Measurements from ENCODE around the gene RIMBP2.

RIMBP2 gene

DNA sequence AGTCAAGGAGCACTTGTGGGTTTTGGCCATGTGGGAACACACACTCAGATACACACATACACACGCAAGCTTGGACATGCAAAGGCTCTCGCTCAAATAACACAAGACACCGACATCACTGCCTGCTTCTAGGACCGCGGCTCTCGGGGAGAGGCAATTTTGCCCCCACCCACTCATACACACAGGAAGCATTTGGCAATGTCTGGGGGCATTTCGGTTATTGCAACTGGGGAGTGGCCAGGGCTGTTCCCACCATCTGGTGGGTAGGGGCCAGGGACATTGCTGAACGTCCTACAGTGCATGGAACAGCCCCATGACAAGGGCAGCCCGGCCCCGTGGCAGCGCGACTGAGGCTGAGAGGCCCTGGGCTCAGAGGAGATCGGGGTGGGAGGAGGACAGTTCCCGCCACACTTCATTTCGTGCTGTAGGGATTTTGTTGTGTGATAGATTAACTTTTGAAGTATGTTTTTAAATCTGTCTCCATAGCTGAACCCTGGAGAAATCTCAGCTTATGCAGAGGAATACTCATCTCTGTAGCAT, 35.6 kb downstream of the RIMBP2 start:
- no peak for DNase-seq (ENCODE audit: low read depth)

DNA sequence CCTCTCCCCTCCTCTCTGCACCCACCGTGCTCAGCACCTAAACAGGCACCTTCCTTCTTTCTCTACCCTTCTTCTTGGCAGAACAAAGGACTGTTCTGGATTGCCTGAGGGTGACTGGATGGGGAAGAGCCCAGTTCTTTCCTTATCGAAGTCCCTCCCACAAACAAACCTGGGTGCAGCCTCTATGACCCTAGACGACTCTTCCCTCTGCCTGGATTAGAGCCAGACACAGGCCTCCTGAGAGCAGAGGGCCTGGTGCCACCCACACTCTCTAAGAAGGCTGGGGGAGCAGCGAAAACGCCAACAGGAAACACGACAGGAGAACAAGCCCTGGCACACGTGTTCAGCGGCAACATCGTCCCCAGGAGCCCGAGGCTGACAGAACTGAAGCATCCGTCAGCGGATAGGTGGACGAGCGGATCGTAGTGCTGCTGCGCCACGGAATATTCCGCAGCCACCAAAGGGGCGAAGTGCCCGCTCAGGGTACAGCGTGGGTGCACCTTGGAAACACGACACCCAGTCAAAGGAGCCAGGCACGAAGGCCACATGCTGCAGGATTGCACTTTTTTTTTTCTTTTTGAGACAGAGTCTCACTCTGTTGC, 38.0 kb downstream of the RIMBP2 start:
- no peak for DNase-seq (ENCODE audit: low read depth)

DNA sequence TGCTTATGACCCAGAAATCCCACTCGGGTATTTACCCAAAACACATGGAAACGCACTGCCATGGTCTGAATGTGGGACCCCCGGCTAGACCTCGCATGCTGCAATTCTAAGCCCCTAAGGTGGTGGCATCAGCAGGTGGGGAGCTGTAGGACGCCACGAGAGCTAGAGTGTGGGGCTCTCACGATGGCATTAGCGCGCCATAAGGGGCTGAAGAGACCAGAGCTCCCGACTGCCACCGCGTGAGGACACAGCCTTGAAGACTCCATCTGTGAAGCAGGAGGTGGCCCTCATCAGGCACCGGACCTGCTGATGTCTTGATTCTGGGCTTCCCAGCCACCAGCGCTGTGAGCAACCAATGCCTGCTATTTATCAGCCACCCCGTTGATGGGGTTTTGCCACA, 40.3 kb downstream of the RIMBP2 start:
- DNase-seq (ENCODE audit: low read depth) = no peak

DNA sequence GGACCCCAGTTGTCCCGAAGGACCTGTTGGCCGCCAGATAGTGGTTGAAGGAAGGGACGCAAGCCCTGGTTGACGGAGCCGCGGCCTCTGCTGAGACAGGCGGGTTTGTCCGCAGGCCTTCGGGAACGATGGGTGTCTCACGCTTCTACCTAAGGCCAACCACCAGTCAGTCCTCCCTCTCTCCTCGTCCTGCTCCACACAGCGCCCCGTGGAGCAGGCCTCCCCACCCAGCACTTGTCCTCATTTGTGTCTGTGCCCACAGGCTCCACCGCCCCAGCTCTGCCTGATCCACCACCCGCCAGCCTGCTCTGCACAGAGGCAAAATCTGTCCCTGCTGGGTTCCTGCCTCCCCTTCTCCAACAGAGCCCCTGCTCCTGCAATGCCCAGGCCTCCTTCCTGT, 41.0 kb downstream of the RIMBP2 start:
- DNase-seq (ENCODE audit: low read depth) = no peak

DNA sequence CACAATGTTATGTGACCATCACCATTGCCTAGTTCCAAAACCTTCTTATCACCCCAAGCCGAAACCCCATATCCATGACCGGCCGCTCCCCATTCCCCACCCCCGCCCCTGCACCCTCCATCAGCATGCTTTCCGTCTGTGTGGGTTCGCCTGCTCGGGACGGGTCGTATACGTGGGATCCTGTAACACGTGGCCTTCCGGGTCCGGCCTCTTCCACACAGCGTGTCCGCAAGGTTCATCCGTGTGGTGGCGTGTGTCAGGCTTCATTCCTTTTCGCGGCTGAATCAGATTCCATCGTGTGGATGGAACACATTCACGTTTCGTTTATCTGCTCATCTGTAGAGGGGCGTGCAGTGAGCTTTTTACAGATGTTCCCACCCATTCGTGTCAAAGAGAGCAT, 41.4 kb downstream of the RIMBP2 start:
- no peak for DNase-seq (ENCODE audit: low read depth)

DNA sequence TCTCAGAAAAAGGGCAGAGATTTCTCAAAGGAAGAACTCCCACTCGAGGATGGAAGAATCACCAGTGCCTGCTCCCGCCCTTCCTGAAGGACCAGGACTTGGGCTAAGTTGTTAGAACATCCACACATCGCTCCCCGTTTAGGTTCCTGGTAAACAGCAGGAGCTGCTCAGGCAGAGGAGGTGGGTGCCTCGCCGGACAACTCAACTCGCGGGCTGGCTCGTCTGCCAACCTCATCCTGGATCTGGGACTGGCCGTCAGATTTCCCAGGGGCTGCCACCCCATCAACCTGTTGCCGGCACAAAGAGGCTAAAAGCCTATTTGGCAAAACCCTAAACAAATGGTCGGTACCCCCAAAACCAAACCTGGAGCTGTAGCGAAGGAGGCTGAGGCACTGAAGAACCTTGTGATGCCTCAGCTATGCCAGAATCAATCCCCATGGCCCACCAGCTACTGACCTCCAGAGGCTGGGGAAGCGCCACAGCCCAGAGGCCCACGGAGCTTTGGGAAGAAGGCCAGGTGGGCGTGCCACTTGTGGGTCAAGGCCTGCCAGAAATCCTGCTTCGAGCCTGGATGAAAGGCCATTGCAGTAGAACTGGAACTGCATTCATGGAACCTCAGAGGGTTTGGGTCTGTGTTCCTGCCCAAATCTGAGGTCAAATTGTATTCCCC, 42.9 kb downstream of the RIMBP2 start:
- DNase-seq (ENCODE audit: low read depth) = no peak

DNA sequence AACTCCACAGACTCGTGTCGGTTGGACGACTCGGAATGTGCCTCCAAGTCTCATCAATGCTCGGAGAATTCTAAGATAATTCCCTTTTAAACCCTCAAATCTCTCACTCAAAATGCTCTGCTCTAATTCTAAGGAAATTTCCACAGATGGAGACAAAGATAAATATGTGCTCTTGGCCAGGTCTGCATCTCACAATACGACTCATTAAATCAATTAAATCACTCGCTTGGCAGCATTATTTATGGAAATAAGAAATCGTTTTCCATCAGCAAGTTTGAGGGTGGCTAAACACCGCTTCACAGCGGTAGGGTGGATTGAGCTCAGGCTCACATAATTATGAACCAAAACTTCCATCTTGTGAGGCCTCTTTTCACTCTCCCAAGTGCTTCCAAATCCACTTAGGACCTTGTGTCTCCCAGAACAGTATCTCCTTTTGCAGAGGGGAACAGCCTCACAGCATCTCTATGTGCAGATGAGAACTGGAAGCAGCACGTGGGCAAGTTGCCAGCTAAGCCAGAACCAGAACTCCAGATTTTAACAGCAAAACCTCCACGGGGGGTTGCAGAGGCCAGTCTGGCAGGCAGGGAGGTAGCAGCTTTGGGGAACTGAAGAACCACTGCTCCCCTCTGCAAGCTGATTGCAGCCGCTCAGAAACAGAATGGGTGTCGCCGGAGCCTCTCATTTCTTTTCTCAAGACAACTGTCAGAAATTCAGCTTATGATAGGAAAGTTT, 43.8 kb downstream of the RIMBP2 start:
- no peak for DNase-seq (ENCODE audit: low read depth)

DNA sequence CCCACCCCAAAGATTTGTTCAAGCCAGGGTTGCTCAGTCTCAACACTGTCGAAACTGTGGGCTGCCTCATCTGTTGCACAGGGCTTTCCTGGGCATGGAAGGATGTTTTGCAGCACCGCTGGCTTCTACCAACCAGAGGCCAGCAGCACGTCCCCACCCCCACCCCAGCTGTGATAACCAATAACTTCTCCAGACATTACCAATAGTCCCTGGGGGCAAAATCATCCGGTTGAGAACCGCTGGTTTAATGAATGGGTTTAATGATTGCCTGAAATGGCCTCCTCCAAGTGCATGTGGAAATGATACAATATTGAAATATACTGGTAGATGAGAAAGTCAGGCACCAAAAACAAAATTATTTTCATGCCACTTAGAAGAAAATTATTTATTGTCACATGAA, 44.5 kb downstream of the RIMBP2 start:
- DNase-seq (ENCODE audit: low read depth) = no peak

DNA sequence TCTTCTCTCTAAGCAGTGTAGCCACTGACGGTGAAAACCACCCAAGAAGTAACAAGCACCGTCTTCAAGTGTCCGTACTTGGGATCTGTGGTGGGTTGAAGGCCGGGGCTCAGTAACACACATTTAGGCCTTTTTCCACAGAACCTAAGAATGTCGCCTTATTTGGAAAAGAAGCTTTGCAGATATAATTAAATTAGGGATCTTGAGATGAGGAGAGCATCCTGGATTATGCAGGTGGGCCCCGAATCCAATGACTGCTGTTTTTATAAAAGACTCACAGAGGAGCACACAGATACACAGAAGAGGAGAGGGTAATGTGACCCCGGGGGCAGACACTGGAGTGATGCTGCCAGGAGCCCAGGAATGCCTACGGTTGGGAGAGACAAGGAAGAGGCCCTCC, 46.3 kb downstream of the RIMBP2 start:
- no peak for DNase-seq (ENCODE audit: low read depth)

DNA sequence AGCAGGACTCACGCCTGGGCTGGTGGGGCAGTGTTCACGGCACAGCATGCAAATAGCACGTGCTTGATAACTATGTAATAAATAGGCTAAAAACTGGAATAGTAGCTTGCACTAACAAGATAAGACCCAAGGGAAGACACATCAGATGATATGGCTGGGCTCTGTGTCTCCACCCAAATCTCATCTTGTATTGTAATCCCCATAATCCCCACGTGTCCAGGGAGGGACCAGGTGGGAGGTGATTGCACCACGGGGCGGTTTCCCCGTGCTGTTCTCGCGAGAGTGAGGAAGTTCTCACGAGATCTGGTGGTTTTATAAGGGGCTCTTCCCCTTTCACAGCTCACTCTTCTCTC, 46.9 kb downstream of the RIMBP2 start:
- no peak for DNase-seq (ENCODE audit: low read depth)

DNA sequence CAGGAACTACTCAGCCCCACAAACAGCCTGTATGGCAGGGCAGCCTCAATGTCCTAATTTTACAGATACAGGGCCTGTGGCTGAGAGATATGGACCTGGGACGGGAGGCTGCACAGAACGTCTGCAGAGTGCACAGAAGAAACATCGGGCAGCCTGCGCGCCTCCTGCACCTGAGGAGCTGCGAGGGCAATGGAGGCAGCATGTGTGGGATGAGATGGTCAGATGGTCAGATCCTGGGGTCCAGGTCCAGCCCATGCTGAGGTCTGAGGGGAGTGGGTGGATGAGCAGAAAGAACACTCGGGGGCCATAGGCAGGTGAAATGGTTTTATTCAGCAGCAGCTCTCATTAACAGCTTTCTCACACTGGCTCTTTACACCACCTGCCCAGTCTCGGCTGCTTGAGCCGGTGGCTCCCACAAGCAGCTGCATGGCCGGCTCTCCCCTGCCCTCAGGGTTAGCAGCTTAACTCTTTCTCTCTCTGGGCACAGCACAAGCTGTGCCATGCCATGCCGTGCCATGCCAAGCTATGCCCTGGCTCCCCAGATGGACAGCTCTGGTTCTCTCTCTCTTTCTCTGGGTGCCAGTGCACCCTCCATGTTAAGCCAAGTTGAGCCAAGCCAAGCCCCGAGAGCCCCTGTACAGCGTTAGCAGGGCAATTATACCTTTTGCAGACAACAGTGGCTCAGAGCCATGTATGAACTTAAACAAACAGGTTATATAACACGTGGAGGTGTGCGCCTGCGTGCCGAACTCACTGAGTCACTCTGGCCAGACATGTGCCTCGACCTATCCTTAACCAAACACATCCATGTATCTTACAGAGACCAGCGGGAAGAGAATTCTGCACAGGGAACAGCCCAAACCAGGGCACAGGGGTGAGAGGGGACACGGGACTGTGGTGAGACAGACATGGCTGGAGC, 47.6 kb downstream of the RIMBP2 start:
- no peak for DNase-seq (ENCODE audit: low read depth)

DNA sequence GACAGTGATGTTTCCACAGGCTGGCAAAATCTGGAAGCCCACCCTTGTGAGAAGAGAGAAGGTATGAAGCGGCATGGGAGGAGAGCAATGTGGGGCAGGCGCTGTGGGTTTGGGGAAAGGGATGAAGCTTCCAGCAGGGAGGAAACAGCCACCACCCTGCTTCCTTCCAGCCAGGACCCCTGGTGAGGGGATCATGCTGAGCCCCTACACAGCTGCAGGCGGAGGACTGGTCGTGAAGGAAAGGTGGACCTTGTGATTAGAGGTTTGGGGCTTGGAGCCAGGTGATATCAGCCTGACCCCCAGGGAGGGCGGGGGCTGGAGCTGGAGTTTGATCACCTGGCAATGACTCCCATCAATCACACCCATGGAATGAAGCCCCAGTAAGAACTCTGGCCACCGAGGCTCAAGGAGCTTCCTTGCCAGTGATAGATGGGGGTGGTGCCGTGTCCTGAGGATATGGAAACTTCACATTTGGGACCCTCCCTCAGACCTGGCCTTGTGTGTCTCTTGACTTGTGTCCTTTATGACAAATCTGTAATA, 48.6 kb downstream of the RIMBP2 start:
- DNase-seq (ENCODE audit: low read depth) = no peak

DNA sequence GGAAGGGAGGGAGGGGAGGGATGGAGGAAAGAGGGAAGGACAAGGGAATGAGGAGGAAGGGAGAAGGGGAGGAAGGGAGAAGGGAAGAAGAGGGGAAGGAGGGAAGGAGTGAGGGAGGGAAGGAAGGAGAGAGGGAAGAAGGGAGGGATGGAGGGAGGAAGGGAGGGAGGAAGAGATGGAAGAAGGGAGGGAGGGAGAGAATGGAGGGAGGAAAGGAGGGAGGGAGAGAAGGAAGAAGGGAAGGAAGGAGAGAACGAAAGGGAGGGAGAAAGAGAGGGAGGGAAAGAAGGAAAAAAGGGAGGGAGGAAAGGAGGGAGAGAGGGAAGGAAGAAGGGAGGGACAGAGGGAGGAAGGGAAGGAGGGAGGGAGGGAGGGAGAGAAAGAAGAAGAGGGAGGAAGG, 49.5 kb downstream of the RIMBP2 start:
- DNase-seq (ENCODE audit: low read depth) = no peak

DNA sequence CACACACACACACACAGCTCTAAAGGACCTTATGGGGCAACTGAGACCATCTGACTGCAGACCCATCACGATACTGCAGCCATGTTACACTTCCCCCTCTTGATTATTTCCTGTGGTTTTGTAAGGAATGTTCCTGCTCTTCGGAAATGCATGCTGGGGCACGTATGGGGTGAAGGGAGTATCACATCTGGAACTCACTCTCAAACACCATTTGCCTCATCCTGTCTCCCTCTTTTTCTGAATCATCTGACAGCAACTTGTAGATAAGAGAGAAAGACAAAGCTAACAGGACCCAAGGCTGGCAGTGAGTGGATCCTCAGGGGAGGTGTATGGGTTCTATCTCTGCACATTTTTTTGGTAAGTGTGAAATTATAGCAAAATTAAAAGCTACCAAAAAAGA, 50.3 kb downstream of the RIMBP2 start:
- no peak for DNase-seq (ENCODE audit: low read depth)

DNA sequence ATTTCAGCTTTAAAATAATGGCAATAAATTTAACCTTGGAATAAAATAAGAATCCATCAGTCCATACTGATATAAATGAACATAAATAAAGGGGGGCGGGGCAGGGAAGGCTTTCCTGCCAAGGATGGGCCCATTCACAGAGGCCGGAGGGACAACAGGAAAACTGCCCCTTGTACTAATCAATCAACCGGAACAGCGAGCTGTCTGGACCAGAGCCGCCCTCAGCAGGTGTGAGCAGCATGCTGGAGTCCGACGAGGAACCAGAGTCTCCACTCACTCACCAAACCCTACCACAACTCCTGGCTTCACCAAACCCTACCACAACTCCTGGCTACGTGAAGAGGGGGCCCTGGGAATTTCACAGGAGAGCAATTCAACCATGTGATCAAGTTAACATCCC, 51.3 kb downstream of the RIMBP2 start:
- no peak for DNase-seq (ENCODE audit: low read depth)

DNA sequence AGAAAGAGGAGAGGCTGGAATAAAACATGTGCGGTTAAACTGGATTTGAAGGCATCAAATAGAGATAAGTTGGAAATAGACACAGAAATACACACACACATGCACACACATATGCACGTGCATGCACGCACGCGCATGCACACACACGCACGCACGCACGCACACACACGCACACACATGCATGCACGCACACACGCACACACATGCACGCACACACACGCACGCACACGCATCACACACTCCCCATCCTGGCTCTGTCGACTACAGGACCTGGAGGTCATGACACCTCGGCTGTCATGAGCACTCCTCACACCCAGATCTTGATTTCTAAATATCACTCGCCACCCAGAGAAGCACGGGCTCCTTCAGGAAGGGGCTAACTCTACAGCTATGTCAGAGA, 51.8 kb downstream of the RIMBP2 start:
- DNase-seq (ENCODE audit: low read depth) = no peak

DNA sequence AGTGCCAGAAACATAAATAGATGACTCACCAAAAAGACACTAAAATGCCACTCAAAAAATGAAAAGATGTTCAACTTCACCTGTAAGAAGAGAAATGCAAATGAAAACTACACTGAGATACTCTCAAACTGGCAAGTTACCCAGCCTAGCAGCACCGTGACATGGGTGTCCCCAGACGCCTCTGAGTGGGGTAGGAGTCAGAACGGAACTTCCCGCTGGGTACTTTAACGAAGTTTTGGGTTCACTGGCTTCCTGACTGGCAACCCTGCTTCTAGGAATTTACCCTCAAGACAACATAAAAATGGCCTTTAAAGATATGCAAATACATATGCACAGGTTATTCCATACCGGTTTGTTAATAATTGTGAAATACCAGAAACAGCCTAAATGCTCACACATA, 52.6 kb downstream of the RIMBP2 start:
- no peak for DNase-seq (ENCODE audit: low read depth)

DNA sequence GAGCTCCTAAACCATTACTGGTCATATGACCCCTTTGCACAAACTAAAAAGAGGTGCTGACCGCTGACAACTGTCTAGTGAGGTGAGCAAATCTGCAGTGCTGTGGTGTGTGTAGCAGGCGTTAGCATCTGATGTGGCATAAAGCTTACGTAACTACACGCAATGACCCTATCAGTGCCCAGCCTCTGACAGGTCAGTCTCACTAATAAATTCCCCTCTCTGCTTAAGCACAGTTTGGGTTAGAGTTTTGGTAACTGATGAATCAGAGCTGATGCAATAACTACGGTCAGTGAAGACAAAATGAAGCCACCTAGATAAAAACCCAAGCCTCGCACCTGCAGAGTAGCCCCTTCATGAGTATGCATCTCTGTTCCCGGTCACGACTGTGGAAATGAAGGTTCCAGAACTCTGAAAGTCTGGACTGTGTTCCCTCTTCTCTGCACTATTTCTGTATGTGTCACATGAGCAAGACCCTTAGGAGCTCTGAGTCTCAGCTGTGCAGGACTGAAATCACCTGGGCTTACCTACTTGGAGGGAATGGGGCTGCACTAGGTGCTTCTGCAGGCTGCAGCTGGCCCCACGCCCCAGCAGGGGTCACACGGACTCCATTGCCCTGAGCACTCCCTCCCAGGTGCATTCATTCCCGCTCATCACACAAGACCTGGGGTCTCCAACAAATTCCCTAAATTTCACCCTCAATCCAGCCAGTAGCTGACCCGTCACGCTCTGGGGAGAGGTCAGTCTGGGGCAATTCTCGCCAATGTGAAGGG, 54.4 kb downstream of the RIMBP2 start:
- no peak for DNase-seq (ENCODE audit: low read depth)

DNA sequence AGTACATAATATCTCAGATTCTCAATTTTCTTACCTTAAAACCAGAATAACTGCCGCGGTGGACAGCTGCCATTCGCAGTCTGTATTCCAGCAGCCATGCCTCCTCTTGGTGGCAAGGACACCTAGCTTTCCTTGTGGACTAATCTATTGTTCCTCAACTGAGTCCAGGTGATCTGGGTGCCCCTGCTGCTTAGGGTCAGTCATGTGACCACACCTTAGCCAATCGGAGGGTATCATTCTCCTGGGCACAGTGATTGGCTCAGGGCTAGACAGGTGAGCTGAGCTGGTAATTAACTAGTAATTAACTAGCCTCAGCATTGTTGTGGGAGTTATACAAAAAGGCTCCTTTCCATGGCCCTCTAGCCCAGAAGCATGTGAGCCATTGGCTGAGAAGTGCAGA, 55.0 kb downstream of the RIMBP2 start:
- DNase-seq (ENCODE audit: low read depth) = no peak

DNA sequence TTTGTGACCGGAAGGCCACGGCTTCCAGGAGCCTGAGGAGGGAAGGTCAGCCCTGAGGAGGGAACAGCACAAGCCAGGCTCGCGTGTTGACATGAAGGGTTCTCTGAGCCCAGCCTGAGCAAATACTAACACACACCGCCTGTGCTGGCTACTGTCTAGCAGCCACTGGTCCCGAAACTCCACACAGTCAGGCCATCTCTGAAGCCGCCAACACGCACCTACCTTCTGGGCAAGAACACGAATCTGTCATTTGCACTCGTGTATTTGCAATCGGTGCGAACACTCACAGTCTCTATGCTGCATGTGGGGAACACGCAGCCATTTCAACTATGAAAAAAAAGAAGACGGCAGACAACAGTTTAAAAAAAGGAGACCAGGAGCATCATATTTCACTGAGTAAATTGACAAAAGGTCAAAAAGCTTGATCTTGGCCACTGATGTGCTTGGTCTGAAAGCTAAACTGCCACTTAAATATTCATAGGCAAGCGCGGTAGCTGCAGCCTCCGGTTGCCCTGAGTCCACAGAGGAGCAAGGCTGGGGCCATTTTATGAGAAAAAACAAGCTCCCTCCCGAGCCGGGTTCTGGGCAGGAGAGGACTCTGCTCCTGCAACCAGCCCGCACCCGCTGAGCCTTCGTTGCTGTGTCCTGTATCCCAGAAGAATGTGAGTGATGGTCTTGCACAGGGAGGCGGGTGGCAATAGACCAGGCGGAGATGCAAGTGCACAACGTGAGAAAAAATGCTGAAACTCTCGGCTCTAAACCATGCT, 57.8 kb downstream of the RIMBP2 start:
- DNase-seq (ENCODE audit: low read depth) = no peak

DNA sequence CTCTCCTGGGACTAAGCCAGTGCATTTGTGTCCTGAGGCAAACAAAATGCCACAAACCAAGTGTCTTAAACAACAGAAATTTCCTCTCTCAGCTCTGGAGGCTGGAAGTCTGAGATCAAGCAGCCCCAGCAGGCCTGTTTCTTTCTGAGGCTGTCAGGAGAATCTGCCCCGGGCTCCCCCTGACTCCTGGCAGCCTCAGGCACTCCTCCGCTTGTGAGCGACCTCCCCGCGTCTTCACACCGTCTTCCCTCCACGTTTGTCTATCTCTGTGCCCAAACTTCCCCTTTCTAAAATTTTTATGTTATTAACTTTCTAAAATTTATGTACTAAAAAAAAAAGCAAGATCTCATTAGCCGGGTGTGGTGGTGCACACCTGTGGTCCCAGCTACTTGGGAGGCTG, 59.7 kb downstream of the RIMBP2 start:
- no peak for DNase-seq (ENCODE audit: low read depth)

All from stromal cell of bone marrow (primary cell).